Liver (tissue), 3 donors: ENCODE measurements around the gene LARGE2.

Experiments
- CTCF ChIP-seq: fragments of 150-350 bp; IDR thresholded peaks from 2 replicates; pipeline ENCODE4 v1.5.1; 2017; ENCODE audit warnings: improper control_type of control experiment, low read depth, low read length; ENCODE audit not compliant: missing input control
- SP1 ChIP-seq: IDR thresholded peaks from 2 replicates; pipeline ENCODE4 v1.6.1; 2018; ENCODE audit warnings: antibody characterized with exemption, mild to moderate bottlenecking
- donor health status: healthy.
- donor health status: healthy.

- no peak for TF ChIP-seq CTCF
- no peak for TF ChIP-seq SP1
Measured at GRCh38 chr11:45881708-45882368, 40.6 kb upstream of the LARGE2 start.
